Measurements from ENCODE around the gene DUOX1. TPM values are rescaled to one million over a fixed set of nuclear protein-coding genes. Genes with fewer than 3 reads are reported as not detected.

DUOX1 gene
- total and polyA plus RNA-seq, 2 donors (not counting 1 experiment from before 2014, with no cell fraction given): 0.27 TPM; not detected in 1

- Histone ChIP-seq H3K36me3 (replicated peaks in 1 of 2; ENCODE audit: control extremely low read depth in 1 of 2, control insufficient read depth in 1 of 2, extremely low read depth in 1 of 2, insufficient read depth in 2 of 2, low read length in 1 of 2) (no peaks in the 10 kb centered on the region), H3K79me2 (ENCODE audit: control insufficient read depth, insufficient read depth, low read length) (peaks cover 50% of the 10 kb centered on the region), H3K4me2 (replicated peaks; ENCODE audit: low read depth, low read length, poor library complexity, severe bottlenecking) (no peak overlapping the region), H3K9me3 (ENCODE audit: control extremely low read depth in 1 of 3, control insufficient read depth in 2 of 3, insufficient read depth in 1 of 3, low read length in 2 of 3) (no peaks in the 10 kb centered on the region), H3K9ac (ENCODE audit: low read length) (no peak overlapping the region), H3K27ac (ENCODE audit: low read length in 2 of 2) (no peak overlapping the region), H3K4me1 (ENCODE audit: control insufficient read depth in 2 of 2, insufficient read depth in 2 of 2, low read length in 2 of 2) (peaks cover 12 to 26% of the 10 kb centered on the region in 2 donors), H2AFZ (ENCODE audit: insufficient read depth, low read depth, low read length, poor library complexity, severe bottlenecking) (no peak overlapping the region), H4K20me1 (ENCODE audit: control insufficient read depth, insufficient read depth, low read length, poor library complexity, severe bottlenecking) (peaks cover 17% of the 10 kb centered on the region), H3K4me3 (ENCODE audit: control extremely low read depth in 1 of 5, extremely low read depth in 1 of 5, insufficient read depth in 1 of 5, low read depth in 2 of 5, low read length in 4 of 5) (no peak overlapping the region), H3K27me3 (replicated peaks in 1 of 4; ENCODE audit: control extremely low read depth in 1 of 4, control insufficient read depth in 3 of 4, insufficient read depth in 4 of 4, low read length in 3 of 4) (no peaks in the 10 kb centered on the region)
- Mint-ChIP-seq H3K27ac (no peak overlapping the region), H3K4me3 (no peak overlapping the region), H3K4me1 (peaks cover 16% of the 10 kb centered on the region), H3K9me3 (ENCODE audit: insufficient read depth) (no peaks in the 10 kb centered on the region), H3K27me3 (no peaks in the 10 kb centered on the region)
- ChIA-PET POLR2A (no interaction called here), CTCF (interaction anchor here (0.8 to 8.5 kb wide), 7 partner anchors 18 to 452 kb away, joined by 4 to 128 read pairs (median 8); a partner anchor contains a TSS)
- 98% methylated on average over 12 of the region's 14 CpGs for WGBS (ENCODE audit: insufficient coverage)
- ATAC-seq (ENCODE audit: low read depth) (no peak), DNase-seq (no peak)
- TF ChIP-seq EZH2 (IDR thresholded peaks at IDR 0.05; ENCODE audit: borderline replicate concordance, insufficient read depth, low read depth, low read length, poor library complexity, severe bottlenecking): no peak
- TF ChIP-seq CTCF (IDR thresholded peaks at IDR 0.05): no peak
- intact Hi-C loops (cut with micrococcal nuclease): loop anchor here (2.0 kb wide), 1 partner anchor 107 kb away; no protein-coding TSS in a partner anchor
Measured at GRCh38 chr15:45161666-45162065, 31.9 kb downstream of the DUOX1 start.

- no peaks in the 10 kb centered on the region for H3K36me3 ChIP-seq (replicated peaks in 1 of 2; ENCODE audit: control extremely low read depth in 1 of 2, control insufficient read depth in 1 of 2, extremely low read depth in 1 of 2, insufficient read depth in 2 of 2, low read length in 1 of 2)
- no peak overlapping the region for H3K9ac ChIP-seq (ENCODE audit: low read length)
- peaks cover 12 to 32% of the 10 kb centered on the region in 2 donors for H3K4me1 ChIP-seq (ENCODE audit: control insufficient read depth in 2 of 2, insufficient read depth in 2 of 2, low read length in 2 of 2)
- peaks cover 17% of the 10 kb centered on the region for H4K20me1 ChIP-seq (ENCODE audit: control insufficient read depth, insufficient read depth, low read length, poor library complexity, severe bottlenecking)
- H3K4me3 ChIP-seq (ENCODE audit: control extremely low read depth in 1 of 5, extremely low read depth in 1 of 5, insufficient read depth in 1 of 5, low read depth in 2 of 5, low read length in 4 of 5): no peak overlapping the region
- intact Hi-C loops (cut with micrococcal nuclease): loop anchor here (1.0 to 2.0 kb wide), 3 partner anchors 106 to 294 kb away; no protein-coding TSS in a partner anchor
- no peak overlapping the region for H3K4me2 ChIP-seq (replicated peaks; ENCODE audit: low read depth, low read length, poor library complexity, severe bottlenecking)
- H3K4me3 Mint-ChIP-seq: no peak overlapping the region
- ChIA-PET POLR2A (interaction anchor here (0.5 kb wide), 1 partner anchor 111 kb away, joined by 4 read pairs; no protein-coding TSS in a partner anchor), CTCF (interaction anchor here (0.6 to 8.5 kb wide), 47 partner anchors 9 to 449 kb away, joined by 3 to 128 read pairs (median 4); partner anchors contain the start of genes BLOC1S6 and SHF)
- peaks cover 46% of the 10 kb centered on the region for H3K79me2 ChIP-seq (ENCODE audit: control insufficient read depth, insufficient read depth, low read length)
- H3K9me3 Mint-ChIP-seq (ENCODE audit: insufficient read depth): no peaks in the 10 kb centered on the region
- peaks cover 18% of the 10 kb centered on the region for H3K4me1 Mint-ChIP-seq
- H3K27me3 ChIP-seq (replicated peaks in 1 of 4; ENCODE audit: control extremely low read depth in 1 of 4, control insufficient read depth in 3 of 4, insufficient read depth in 4 of 4, low read length in 3 of 4): no peaks in the 10 kb centered on the region
- H3K27me3 Mint-ChIP-seq: no peaks in the 10 kb centered on the region
- TF ChIP-seq CTCF (IDR thresholded peaks at IDR 0.05) (peak; percentile 75), EZH2 (IDR thresholded peaks at IDR 0.05; ENCODE audit: borderline replicate concordance, insufficient read depth, low read depth, low read length, poor library complexity, severe bottlenecking) (no peak)
- H3K27ac Mint-ChIP-seq: no peak overlapping the region
- H3K27ac ChIP-seq (ENCODE audit: low read length in 2 of 2): no peak overlapping the region
- H3K9me3 ChIP-seq (ENCODE audit: control extremely low read depth in 1 of 3, control insufficient read depth in 2 of 3, insufficient read depth in 1 of 3, low read length in 2 of 3): no peaks in the 10 kb centered on the region
- ATAC-seq (ENCODE audit: low read depth) (peak; percentile 18), DNase-seq (peak; percentile 76)
- no peak overlapping the region for H2AFZ ChIP-seq (ENCODE audit: insufficient read depth, low read depth, low read length, poor library complexity, severe bottlenecking)
- 16% methylated on average over 6 of the region's 7 CpGs for WGBS (ENCODE audit: insufficient coverage)
Measured at GRCh38 chr15:45162771-45163507, 33.1 kb downstream of the DUOX1 start.
